NCI-H2196 treated with DMSO at 0.1 percent for 48 hours (cell line): ENCODE results near the gene SPART.
A peak's percentile ranks its signal among the peaks of the same experiment; 100 is the strongest.

Experiments
- DNase-seq: peaks from one replicate; lab custom pipeline; 2025; ENCODE audit not compliant: unreplicated experiment; lab: John Stamatoyannopoulos, UW

The SPART gene

GRCh38 chr13:36346222-36347083 is at the start of gene SPART:
TSS of gene SPART (minus strand) at chr13:36346394. CDS start at chr13:36335830, 10,564 bp downstream.
- peak; percentile 57 for DNase-seq

- no peak for DNase-seq
Measured at GRCh38 chr13:36395280-36395679, 49.1 kb upstream of the SPART start.

GRCh38 chr13:36385489-36385888 is 39.3 kb upstream of the SPART start:
- DNase-seq = no peak

DNA sequence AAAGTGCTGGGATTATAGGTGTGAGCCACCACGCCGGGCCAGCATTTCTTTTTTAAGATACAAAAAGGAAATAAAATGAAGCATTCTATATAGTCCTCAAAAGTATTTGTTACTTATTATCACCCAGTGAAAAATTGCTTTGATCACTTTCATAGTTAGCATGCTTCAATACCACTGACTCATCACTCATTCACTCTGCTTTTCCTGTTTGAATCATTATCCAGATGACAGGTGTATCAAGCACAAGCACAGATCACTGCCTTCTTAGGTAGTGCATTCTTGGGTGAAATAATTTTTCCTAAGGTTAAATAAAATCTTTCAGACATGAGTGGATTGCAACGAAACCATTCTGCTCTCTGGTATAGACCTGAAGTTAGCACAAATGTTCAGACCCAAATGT is 35.8 kb upstream of the SPART start:
- no peak for DNase-seq

DNA sequence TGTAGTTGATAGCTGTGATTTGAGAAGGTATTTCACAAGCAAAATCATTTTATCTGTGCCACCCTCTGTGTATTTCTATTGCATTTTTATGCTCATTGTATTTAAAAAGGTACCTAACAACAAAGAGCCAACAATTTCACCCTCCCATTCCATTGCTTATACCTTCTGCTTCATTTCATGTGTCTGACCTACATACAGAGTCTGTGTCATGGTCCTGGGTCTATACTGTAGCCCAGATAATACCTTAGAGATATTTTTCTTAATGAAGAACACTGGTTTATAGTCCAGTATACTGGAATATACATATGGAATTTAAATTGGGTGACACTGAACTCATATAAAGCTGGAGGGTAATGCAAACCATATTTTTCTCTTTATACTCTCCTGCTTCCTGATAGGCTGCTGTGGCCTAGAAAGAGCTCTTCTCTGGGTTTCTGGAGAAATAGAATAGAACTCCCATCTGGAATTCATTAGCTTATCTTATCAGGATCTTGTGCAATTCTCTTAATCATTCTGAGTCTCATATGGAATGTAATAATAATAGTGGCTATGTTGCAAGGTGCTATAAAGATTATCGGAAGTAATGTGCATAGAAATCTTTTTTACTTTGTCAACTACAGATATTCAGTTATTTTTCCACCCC is 31.8 kb upstream of the SPART start:
- DNase-seq = no peak

- no peak for DNase-seq
Measured at GRCh38 chr13:36374063-36374462, 27.9 kb upstream of the SPART start.

DNA sequence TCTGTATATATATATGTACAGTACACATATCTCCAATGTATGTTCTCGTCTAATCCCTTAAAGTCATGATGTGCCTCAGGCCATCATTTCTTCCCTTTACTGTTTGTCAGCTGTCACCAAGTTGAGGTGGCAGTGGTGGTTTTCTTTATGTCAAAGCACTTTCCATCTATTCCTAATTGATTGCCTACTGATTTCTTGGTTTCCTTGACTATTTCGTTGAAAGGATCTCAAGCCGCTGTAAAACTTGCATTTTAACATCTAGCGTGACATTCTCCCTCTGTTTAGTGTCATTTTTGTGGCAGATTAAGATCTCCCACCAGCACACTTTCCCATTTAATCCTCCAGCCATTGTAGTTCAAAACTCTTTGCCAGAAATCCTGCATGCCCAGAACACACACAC is 25.0 kb upstream of the SPART start:
- DNase-seq = no peak

DNA sequence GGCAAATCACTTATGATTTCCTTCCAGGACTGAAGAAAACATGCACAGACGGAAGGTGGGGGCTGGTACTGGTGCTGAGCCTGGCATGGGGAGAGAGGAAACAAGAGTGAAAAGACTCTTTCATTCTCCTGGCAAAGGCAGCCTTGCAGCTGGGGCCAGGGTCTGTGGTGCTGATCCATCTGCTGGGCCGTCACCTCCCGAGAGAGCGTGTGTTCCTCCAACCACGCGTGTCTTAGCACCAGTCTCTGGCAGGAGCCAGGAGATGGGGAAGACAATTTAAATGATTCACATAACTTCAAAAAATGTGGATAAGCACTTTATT is 23.9 kb upstream of the SPART start:
- DNase-seq = no peak

GRCh38 chr13:36369268-36370107 is 23.3 kb upstream of the SPART start:
- DNase-seq = no peak

DNA sequence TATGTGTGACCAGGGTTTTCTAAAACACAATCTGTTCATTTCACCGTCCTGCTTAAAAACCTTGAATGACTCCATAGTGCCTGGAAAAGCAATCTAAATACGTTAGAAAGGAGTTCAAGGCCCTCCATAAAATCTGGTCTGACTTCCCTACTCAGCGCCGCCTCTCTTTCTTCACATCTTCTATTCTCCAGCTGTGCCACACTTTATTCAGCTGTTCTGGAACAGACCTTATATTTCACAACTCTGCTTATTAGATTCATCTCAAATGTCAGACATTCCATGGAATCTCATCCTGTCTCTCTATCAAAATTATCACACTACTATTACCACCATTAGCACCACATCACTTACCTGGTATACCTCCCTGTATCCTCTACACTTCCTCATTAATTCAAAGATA is 19.8 kb upstream of the SPART start:
- DNase-seq = no peak

DNA sequence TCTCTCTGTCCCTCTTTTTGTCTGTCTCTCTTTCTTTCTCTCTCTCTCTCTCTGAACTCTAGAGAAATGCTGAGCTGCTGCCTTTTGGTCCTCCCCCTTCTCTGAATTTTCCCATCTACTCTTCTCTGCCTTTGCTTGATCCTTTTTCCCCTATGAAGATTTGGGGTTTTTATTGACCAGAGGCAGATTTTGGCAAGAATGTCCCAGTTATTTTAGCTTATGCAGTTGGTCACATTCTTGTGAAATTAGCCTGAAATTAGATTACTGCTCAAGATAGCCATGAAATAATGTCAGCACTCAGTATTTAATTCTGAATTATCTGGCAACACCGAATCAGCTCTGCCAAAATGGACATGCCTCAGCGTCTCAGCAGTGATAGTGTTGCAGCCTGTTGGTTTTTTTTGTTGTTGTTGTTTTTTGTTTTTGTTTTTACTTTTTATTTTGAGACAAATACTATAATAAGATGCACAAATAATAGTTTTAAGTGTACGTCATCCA is 17.2 kb upstream of the SPART start:
- DNase-seq = no peak

GRCh38 chr13:36362914-36363313 is 16.7 kb upstream of the SPART start:
- DNase-seq = no peak

DNA sequence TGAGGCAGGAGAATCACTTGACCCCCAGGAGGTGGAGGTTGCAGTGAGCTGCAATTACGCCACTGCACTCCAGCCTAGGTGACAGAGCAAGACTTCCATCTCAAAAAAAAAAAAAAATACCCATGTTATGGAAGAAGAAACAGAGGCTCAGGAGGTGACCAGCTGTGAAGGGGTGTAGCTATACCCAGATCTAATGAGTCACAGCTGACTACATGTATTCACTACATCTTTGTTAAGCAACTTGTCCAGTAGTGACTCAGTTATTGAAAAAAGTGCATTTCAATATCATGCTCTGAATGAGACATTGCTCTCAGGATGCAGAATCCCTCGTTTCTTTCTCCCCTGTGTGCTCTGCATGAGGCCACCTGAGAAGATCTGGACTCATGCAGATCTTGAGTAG is 16.1 kb upstream of the SPART start:
- no peak for DNase-seq

GRCh38 chr13:36360903-36361302 is 14.7 kb upstream of the SPART start:
- no peak for DNase-seq

DNA sequence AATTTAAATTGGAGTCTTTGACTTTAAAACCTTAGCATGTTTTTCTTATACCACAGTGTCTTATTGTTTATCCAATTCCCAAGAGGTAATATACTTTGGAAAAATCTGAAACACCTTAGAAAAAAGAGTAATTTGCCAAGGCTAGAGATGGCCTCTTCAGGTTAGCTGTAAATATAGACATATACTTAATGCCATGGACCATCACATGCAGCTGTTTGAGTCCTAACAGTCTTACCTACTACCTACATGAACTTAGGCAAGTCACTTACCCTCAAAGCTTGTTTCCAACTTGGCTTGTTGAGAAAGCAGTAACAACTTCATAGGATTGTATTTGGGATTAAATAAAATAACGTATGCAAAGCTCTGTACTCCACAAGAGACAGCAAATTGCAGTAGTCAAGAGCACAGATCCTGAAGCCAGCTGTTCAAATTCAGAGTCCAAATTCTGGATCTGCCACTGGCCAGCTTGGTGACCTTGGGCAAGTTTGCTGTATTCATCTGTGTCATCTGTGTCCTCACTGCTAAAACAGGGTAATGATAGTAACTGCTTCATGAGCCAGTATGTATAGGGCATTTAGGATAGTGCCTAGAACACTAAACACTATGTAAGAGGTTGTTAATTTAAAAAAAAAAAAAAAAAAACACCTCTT is 13.2 kb upstream of the SPART start:
- DNase-seq = no peak

- no peak for DNase-seq
Measured at GRCh38 chr13:36358175-36358718, 12.1 kb upstream of the SPART start.

GRCh38 chr13:36357692-36358091 is 11.5 kb upstream of the SPART start:
- DNase-seq = no peak

DNA sequence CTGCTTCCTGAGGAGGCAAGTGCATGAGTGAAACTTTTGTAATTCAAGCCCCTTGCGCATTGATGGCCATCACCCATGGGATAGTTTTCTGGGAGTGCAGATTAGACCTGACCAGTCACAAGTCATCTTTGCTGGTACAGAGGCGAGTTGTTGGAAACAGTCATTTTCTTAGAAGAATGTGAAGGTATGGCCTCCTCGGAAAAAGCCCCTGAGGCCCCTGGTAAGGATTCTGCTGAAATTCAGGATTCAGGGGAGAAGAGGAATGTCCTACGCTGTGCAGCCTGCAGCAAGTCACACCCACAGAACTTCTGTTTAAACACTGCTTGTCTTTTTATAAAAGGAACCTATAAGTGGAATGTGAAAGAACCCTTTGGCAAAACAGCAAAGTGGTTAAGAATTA is 11.0 kb upstream of the SPART start:
- DNase-seq = no peak

DNA sequence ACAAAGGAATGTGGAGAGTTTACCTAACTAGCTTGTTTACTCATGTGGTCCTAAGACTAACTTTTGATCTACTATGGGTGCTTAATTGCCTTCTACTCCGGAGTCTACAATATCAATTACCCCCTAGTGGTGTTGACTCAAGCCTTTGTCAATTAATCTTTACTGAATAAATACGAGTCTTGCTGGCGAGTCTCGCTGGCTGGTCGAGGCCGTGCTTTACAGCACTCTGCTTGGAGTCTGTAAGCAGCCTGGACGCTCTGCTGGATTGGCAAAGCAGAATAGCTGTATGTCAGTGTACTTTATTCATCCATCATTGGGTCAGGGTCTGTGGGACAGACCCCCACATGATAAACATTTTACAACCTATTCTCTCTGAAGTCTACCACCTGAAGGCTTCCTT is 9.9 kb upstream of the SPART start:
- DNase-seq = no peak

DNA sequence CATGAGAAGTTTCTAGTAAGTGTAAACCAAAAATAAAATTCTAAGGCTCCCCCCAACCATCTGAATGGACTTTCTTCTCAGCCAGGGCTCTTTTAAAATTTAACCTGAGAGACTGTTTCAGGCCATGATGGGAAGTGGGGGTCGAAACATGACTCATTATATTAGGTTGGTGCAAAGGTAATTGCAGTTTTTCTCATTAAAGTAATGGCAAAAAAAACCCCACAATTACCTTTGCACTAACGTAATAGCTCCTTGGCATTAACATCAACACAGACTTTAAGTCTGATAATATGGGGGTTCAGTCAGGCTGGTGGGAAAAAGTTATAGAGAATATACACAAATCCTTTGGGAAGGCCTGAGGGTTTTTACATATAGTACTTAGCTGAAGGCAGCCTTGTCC is 9.4 kb upstream of the SPART start:
- DNase-seq = no peak
